WTC11 (cell line): ENCODE data around the gene CAPZB. TPM values are rescaled to one million over a fixed set of nuclear protein-coding genes. Genes with fewer than 3 reads are reported as not detected.

ENCODE experiments used
- ATAC-seq: fragments of 200-7000 bp; cut with Tn5 transposase; 2 replicates; pipeline ENCODE4 v1.10.0; 2021; ENCODE audit warnings: mild to moderate bottlenecking, moderate library complexity
- CTCF ChIA-PET: fragments of 300-600 bp; sonication (Branson Sonifier 250); formaldehyde crosslinking; loops from one replicate; lab custom pipeline; 2021; ENCODE audit warnings: antibody characterized with exemption; lab: Charles Lee
- POLR2A ChIA-PET: fragments of 350-600 bp; sonication (Branson Sonifier 250); formaldehyde crosslinking; loops from one replicate; lab custom pipeline; 2021; ENCODE audit warnings: antibody characterized with exemption; lab: Charles Lee
- DNase-seq: peaks from one replicate; pipeline ENCODE4 v3.0.0; 2021; ENCODE audit warnings: low spot score
- H3K27ac Mint-ChIP-seq: 2 replicates; pipeline ENCODE4 v1.8.0; 2021; ENCODE audit warnings: mixed read lengths
- H3K27me3 Mint-ChIP-seq: 2 replicates; pipeline ENCODE4 v1.8.0; 2021; ENCODE audit warnings: low read depth, mild to moderate bottlenecking, moderate library complexity, mixed read lengths
- H3K36me3 Mint-ChIP-seq: 2 replicates; pipeline ENCODE4 v1.8.0; 2021; ENCODE audit warnings: mixed read lengths
- H3K4me1 Mint-ChIP-seq: 2 replicates; pipeline ENCODE4 v1.8.0; 2022; ENCODE audit warnings: mixed read lengths
- H3K4me3 Mint-ChIP-seq: 2 replicates; pipeline ENCODE4 v1.8.0; 2021; ENCODE audit warnings: mild to moderate bottlenecking, moderate library complexity, mixed read lengths
- H3K9me3 Mint-ChIP-seq: 2 replicates; pipeline ENCODE4 v1.8.0; 2021; ENCODE audit warnings: mixed read lengths
- MXD4 ChIP-seq: fragments of 250-450 bp; sonication (Bioruptor Pico); IDR thresholded peaks from 2 replicates; pipeline ENCODE4 v1.8.0; 2021; ENCODE audit warnings: mild to moderate bottlenecking, moderate library complexity, borderline replicate concordance
- NFATC4 ChIP-seq: fragments of 250-450 bp; sonication (Bioruptor Pico); IDR thresholded peaks from 2 replicates; pipeline ENCODE4 v1.9.0; 2021; ENCODE audit warnings: mild to moderate bottlenecking
- SMAD4 ChIP-seq: sonication (generic); formaldehyde crosslinking; IDR thresholded peaks from 2 replicates; pipeline ENCODE4 v1.8.0; 2022; ENCODE audit warnings: mild to moderate bottlenecking, missing genetic modification reagents
- ZNF416 ChIP-seq: fragments of 250-450 bp; sonication (Bioruptor Pico); IDR thresholded peaks from 2 replicates; pipeline ENCODE4 v1.9.0; 2021; ENCODE audit warnings: mild to moderate bottlenecking, inconsistent platforms
- ZNF423 ChIP-seq: fragments of 250-450 bp; sonication (Bioruptor Pico); IDR thresholded peaks from 2 replicates; pipeline ENCODE4 v2.1.2; 2022; ENCODE audit warnings: mild to moderate bottlenecking, moderate library complexity
- ZNF671 ChIP-seq: fragments of 250-450 bp; sonication (Bioruptor Pico); IDR thresholded peaks from 2 replicates; pipeline ENCODE4 v1.8.0; 2021; ENCODE audit warnings: mild to moderate bottlenecking
- total RNA-seq: library from RNA; stranded (reverse); gene quantifications from 3 replicates; pipeline ENCODE4 v1.2.3, GENCODE V29; 2021
- TF ChIP-seq, protein P1 (sequence below): sonication (generic); formaldehyde crosslinking; IDR thresholded peaks from 2 replicates; pipeline ENCODE4 v1.8.1; 2023; ENCODE audit warnings: mild to moderate bottlenecking, missing genetic modification reagents, moderate library complexity
- TF ChIP-seq, protein P2 (sequence below): sonication (generic); formaldehyde crosslinking; IDR thresholded peaks from 2 replicates; pipeline ENCODE4 v1.8.1; 2023; ENCODE audit warnings: mild to moderate bottlenecking, missing genetic modification reagents
- TF ChIP-seq, protein P3 (sequence below): sonication (generic); formaldehyde crosslinking; IDR thresholded peaks from 2 replicates; pipeline ENCODE4 v1.8.0; 2022; ENCODE audit warnings: missing genetic modification reagents
- TF ChIP-seq, protein P4 (sequence below): fragments of 250-450 bp; sonication (Bioruptor Pico); IDR thresholded peaks from 2 replicates; pipeline ENCODE4 v1.9.0; 2021; ENCODE audit warnings: mild to moderate bottlenecking
- TF ChIP-seq, protein P5 (sequence below): sonication (generic); formaldehyde crosslinking; IDR thresholded peaks from 2 replicates; pipeline ENCODE4 v1.8.0; 2022; ENCODE audit warnings: mild to moderate bottlenecking, missing genetic modification reagents
- TF ChIP-seq, protein P6 (sequence below): sonication (generic); formaldehyde crosslinking; IDR thresholded peaks from 2 replicates; pipeline ENCODE4 v1.8.0; 2023; ENCODE audit warnings: missing genetic modification reagents, mild to moderate bottlenecking, borderline replicate concordance
- TF ChIP-seq, protein P7 (sequence below): sonication (generic); formaldehyde crosslinking; IDR thresholded peaks from 2 replicates; pipeline ENCODE4 v1.8.1; 2023; ENCODE audit warnings: mild to moderate bottlenecking, missing genetic modification reagents

Gene CAPZB
- total RNA-seq, 1 experiment from 2014 or later: 348 TPM

DNA sequence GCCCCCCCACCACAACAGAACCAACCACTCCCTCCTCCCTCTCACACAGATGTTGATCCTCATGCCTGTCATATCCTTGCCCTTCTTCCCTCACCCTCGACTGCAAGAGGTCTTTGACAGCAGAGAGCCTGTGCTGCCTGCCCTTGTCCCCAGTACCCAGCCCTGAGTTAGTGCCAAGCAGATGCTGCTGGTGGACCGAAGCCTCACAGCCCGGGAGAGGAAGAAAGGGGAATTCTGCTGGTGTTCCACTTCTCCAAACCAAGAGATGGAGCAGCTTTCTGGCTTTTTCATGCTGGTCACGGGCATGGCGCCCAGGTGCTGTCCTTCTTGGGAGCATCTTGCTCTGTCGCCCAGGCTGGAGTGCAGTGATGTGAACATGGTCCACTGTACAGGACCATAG, 104.1 kb downstream of the CAPZB start:
- ChIA-PET POLR2A (no interaction called here), CTCF (interaction anchor here (1.0 to 1.2 kb wide), 2 partner anchors 10 to 201 kb away, joined by 3 to 5 read pairs; no protein-coding TSS in a partner anchor)
- H3K36me3 Mint-ChIP-seq: peaks cover 54% of the 10 kb centered on the region

More for the DNA sequence above, 104.1 kb downstream of the CAPZB start:
- H3K9me3 Mint-ChIP-seq: no peaks in the 10 kb centered on the region
- no peak overlapping the region for H3K4me3 Mint-ChIP-seq
- no peak for DNase-seq
- no peaks in the 10 kb centered on the region for H3K27me3 Mint-ChIP-seq
- TF ChIP-seq ZNF423 (CRISPR knock-in tag): no peak
- TF ChIP-seq, protein P1, sequence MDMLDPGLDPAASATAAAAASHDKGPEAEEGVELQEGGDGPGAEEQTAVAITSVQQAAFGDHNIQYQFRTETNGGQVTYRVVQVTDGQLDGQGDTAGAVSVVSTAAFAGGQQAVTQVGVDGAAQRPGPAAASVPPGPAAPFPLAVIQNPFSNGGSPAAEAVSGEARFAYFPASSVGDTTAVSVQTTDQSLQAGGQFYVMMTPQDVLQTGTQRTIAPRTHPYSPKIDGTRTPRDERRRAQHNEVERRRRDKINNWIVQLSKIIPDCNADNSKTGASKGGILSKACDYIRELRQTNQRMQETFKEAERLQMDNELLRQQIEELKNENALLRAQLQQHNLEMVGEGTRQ (CRISPR knock-in tag): no peak
- TF ChIP-seq, protein P2, sequence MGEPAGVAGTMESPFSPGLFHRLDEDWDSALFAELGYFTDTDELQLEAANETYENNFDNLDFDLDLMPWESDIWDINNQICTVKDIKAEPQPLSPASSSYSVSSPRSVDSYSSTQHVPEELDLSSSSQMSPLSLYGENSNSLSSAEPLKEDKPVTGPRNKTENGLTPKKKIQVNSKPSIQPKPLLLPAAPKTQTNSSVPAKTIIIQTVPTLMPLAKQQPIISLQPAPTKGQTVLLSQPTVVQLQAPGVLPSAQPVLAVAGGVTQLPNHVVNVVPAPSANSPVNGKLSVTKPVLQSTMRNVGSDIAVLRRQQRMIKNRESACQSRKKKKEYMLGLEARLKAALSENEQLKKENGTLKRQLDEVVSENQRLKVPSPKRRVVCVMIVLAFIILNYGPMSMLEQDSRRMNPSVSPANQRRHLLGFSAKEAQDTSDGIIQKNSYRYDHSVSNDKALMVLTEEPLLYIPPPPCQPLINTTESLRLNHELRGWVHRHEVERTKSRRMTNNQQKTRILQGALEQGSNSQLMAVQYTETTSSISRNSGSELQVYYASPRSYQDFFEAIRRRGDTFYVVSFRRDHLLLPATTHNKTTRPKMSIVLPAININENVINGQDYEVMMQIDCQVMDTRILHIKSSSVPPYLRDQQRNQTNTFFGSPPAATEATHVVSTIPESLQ (CRISPR knock-in tag): no peak
- TF ChIP-seq NFATC4 (CRISPR knock-in tag): no peak
- TF ChIP-seq, protein P3, sequence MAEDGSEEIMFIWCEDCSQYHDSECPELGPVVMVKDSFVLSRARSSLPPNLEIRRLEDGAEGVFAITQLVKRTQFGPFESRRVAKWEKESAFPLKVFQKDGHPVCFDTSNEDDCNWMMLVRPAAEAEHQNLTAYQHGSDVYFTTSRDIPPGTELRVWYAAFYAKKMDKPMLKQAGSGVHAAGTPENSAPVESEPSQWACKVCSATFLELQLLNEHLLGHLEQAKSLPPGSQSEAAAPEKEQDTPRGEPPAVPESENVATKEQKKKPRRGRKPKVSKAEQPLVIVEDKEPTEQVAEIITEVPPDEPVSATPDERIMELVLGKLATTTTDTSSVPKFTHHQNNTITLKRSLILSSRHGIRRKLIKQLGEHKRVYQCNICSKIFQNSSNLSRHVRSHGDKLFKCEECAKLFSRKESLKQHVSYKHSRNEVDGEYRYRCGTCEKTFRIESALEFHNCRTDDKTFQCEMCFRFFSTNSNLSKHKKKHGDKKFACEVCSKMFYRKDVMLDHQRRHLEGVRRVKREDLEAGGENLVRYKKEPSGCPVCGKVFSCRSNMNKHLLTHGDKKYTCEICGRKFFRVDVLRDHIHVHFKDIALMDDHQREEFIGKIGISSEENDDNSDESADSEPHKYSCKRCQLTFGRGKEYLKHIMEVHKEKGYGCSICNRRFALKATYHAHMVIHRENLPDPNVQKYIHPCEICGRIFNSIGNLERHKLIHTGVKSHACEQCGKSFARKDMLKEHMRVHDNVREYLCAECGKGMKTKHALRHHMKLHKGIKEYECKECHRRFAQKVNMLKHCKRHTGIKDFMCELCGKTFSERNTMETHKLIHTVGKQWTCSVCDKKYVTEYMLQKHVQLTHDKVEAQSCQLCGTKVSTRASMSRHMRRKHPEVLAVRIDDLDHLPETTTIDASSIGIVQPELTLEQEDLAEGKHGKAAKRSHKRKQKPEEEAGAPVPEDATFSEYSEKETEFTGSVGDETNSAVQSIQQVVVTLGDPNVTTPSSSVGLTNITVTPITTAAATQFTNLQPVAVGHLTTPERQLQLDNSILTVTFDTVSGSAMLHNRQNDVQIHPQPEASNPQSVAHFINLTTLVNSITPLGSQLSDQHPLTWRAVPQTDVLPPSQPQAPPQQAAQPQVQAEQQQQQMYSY (CRISPR knock-in tag): no peak
- no peak for TF ChIP-seq MXD4 (CRISPR knock-in tag)
- TF ChIP-seq, protein P4, sequence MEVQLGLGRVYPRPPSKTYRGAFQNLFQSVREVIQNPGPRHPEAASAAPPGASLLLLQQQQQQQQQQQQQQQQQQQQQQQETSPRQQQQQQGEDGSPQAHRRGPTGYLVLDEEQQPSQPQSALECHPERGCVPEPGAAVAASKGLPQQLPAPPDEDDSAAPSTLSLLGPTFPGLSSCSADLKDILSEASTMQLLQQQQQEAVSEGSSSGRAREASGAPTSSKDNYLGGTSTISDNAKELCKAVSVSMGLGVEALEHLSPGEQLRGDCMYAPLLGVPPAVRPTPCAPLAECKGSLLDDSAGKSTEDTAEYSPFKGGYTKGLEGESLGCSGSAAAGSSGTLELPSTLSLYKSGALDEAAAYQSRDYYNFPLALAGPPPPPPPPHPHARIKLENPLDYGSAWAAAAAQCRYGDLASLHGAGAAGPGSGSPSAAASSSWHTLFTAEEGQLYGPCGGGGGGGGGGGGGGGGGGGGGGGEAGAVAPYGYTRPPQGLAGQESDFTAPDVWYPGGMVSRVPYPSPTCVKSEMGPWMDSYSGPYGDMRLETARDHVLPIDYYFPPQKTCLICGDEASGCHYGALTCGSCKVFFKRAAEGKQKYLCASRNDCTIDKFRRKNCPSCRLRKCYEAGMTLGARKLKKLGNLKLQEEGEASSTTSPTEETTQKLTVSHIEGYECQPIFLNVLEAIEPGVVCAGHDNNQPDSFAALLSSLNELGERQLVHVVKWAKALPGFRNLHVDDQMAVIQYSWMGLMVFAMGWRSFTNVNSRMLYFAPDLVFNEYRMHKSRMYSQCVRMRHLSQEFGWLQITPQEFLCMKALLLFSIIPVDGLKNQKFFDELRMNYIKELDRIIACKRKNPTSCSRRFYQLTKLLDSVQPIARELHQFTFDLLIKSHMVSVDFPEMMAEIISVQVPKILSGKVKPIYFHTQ (CRISPR knock-in tag): no peak
- TF ChIP-seq ZNF416 (CRISPR knock-in tag): no peak
- TF ChIP-seq, protein P5, sequence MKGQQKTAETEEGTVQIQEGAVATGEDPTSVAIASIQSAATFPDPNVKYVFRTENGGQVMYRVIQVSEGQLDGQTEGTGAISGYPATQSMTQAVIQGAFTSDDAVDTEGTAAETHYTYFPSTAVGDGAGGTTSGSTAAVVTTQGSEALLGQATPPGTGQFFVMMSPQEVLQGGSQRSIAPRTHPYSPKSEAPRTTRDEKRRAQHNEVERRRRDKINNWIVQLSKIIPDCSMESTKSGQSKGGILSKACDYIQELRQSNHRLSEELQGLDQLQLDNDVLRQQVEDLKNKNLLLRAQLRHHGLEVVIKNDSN (CRISPR knock-in tag): no peak
- TF ChIP-seq ZNF671: no peak
- TF ChIP-seq, protein P6, sequence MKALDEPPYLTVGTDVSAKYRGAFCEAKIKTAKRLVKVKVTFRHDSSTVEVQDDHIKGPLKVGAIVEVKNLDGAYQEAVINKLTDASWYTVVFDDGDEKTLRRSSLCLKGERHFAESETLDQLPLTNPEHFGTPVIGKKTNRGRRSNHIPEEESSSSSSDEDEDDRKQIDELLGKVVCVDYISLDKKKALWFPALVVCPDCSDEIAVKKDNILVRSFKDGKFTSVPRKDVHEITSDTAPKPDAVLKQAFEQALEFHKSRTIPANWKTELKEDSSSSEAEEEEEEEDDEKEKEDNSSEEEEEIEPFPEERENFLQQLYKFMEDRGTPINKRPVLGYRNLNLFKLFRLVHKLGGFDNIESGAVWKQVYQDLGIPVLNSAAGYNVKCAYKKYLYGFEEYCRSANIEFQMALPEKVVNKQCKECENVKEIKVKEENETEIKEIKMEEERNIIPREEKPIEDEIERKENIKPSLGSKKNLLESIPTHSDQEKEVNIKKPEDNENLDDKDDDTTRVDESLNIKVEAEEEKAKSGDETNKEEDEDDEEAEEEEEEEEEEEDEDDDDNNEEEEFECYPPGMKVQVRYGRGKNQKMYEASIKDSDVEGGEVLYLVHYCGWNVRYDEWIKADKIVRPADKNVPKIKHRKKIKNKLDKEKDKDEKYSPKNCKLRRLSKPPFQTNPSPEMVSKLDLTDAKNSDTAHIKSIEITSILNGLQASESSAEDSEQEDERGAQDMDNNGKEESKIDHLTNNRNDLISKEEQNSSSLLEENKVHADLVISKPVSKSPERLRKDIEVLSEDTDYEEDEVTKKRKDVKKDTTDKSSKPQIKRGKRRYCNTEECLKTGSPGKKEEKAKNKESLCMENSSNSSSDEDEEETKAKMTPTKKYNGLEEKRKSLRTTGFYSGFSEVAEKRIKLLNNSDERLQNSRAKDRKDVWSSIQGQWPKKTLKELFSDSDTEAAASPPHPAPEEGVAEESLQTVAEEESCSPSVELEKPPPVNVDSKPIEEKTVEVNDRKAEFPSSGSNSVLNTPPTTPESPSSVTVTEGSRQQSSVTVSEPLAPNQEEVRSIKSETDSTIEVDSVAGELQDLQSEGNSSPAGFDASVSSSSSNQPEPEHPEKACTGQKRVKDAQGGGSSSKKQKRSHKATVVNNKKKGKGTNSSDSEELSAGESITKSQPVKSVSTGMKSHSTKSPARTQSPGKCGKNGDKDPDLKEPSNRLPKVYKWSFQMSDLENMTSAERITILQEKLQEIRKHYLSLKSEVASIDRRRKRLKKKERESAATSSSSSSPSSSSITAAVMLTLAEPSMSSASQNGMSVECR (CRISPR knock-in tag): no peak
- TF ChIP-seq, protein P7, sequence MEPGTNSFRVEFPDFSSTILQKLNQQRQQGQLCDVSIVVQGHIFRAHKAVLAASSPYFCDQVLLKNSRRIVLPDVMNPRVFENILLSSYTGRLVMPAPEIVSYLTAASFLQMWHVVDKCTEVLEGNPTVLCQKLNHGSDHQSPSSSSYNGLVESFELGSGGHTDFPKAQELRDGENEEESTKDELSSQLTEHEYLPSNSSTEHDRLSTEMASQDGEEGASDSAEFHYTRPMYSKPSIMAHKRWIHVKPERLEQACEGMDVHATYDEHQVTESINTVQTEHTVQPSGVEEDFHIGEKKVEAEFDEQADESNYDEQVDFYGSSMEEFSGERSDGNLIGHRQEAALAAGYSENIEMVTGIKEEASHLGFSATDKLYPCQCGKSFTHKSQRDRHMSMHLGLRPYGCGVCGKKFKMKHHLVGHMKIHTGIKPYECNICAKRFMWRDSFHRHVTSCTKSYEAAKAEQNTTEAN (CRISPR knock-in tag): no peak
- TF ChIP-seq SMAD4 (CRISPR knock-in tag): no peak
- TF ChIP-seq, all 79 proteins: peak for 0
- Mint-ChIP-seq H3K4me1 (no peaks in the 10 kb centered on the region), H3K27ac (no peak overlapping the region)
- no peak for ATAC-seq
